ENCODE results near the gene RBM22. TPM values are rescaled to one million over a fixed set of nuclear protein-coding genes. Genes with fewer than 3 reads are reported as not detected.

RBM22 gene
- total and polyA plus RNA-seq, 2 of the 8 experiments (the other 6 are each of a cell fraction or from before 2014, with no cell fraction given) = 20.8 to 33.9 TPM

GRCh38 chr5:150644058-150644457, 56.8 kb downstream of the RBM22 start:
- 0 out of 2 replicates have a peak overlapping the region, but pooled peaks have one; percentile 8 for H2BK15ac ChIP-seq (ENCODE audit: low read length)
- H4K8ac ChIP-seq (ENCODE audit: extremely low read depth, insufficient read depth, low read length) = no peak overlapping the region
- no peak overlapping the region for H3K23ac ChIP-seq (ENCODE audit: insufficient read length)
- H3K4ac ChIP-seq (replicated peaks; ENCODE audit: insufficient read length, low read depth, low read length) = no peak overlapping the region
- H3K4me1 ChIP-seq (replicated peaks in 1 of 4; ENCODE audit: control insufficient read depth in 3 of 4, insufficient read depth in 4 of 4, low read length in 3 of 4) = peaks cover 0 to 13% (median 9%) of the 10 kb centered on the region in 4 experiments; a peak in 5 of 7 replicates
- H3K56ac ChIP-seq (replicated peaks; ENCODE audit: insufficient read length, low read depth, low read length) = no peak overlapping the region
- peak overlapping the region; percentile 72; the same call in 1 of the 2 replicates for H2BK20ac ChIP-seq (ENCODE audit: low read length)
- H3K4me3 ChIP-seq (ENCODE audit: extremely low read depth in 1 of 4, insufficient read depth in 2 of 4, low read depth in 3 of 4, low read length in 4 of 4) = no peak overlapping the region
- H4K20me1 ChIP-seq (replicated peaks in 1 of 2; ENCODE audit: control insufficient read depth in 1 of 2, insufficient read depth in 2 of 2, low read length in 2 of 2) = no peaks in the 10 kb centered on the region
- 85% methylated on average over 5 of the region's 5 CpGs; no CpG with 5 or more reads in 1 of the 2 experiments for WGBS, 2 experiments (ENCODE audit: extremely low coverage in 1 of 2, insufficient coverage in 1 of 2, insufficient read length in 1 of 2, insufficient replicate concordance in 2 of 2, low coverage in 1 of 2, low lambda C conversion rate in 2 of 2, missing lambda C conversion rate in 1 of 2)
- H3K36me3 ChIP-seq (ENCODE audit: control insufficient read depth in 2 of 4, insufficient read depth in 4 of 4, low read length in 3 of 4) = no peaks in the 10 kb centered on the region
- no peak overlapping the region for H3K18ac ChIP-seq (ENCODE audit: extremely low read depth, low read length)
- DNase-seq (ENCODE audit: low read depth in 1 of 2, low spot score in 2 of 2) = no peak
- no peak overlapping the region for H4K91ac ChIP-seq (replicated peaks; ENCODE audit: insufficient read length, low read length)
- no peaks in the 10 kb centered on the region for H3K79me2 ChIP-seq (ENCODE audit: control insufficient read depth in 1 of 2, insufficient read depth in 2 of 2, low read length in 2 of 2)
- no peaks in the 10 kb centered on the region for H3K79me1 ChIP-seq (ENCODE audit: low read depth, low read length)
- no peaks in the 10 kb centered on the region for H3K23me2 ChIP-seq (ENCODE audit: low read depth, low read length)
- no peak overlapping the region for H3K14ac ChIP-seq (ENCODE audit: insufficient read length)
- H3K27me3 ChIP-seq (replicated peaks in 1 of 4; ENCODE audit: control insufficient read depth in 3 of 4, extremely low read depth in 1 of 4, insufficient read depth in 3 of 4, low read length in 3 of 4) = no peaks in the 10 kb centered on the region
- no peak overlapping the region for H4K5ac ChIP-seq (ENCODE audit: insufficient read length, low read depth, low read length)
- no peak overlapping the region for H2AFZ ChIP-seq (ENCODE audit: low read length)
- H3K9ac ChIP-seq (replicated peaks in 1 of 4; ENCODE audit: extremely low read depth in 1 of 4, low read depth in 3 of 4, low read length in 3 of 4) = no peak overlapping the region
- no peak overlapping the region for H3K27ac ChIP-seq (ENCODE audit: low read depth, low read length)
- 0 out of 2 replicates have a peak overlapping the region, but pooled peaks have one; percentile 17 for H2BK12ac ChIP-seq (ENCODE audit: low read depth, low read length)
- ChIA-PET CTCF (ENCODE audit: partially characterized antibody) (interaction anchor here (0.6 to 18.4 kb wide), 17 partner anchors 11 to 182 kb away, joined by 3 to 247 read pairs (median 4); partner anchors contain the start of gene MYOZ3), POLR2A (ENCODE audit: partially characterized antibody) (interaction anchor here (0.6 to 2.6 kb wide), 4 partner anchors 9 to 83 kb away, joined by 3 to 7 read pairs (median 5); no protein-coding TSS in a partner anchor)
- H2AK5ac ChIP-seq (ENCODE audit: low read depth, low read length) = 0 out of 2 replicates have a peak overlapping the region, but pooled peaks have one; percentile 65
- no peak for FAIRE-seq
- no peaks in the 10 kb centered on the region for H3K9me3 ChIP-seq (ENCODE audit: insufficient read depth in 2 of 2, low read depth in 1 of 2, low read length in 1 of 2)
- H2BK120ac ChIP-seq (replicated peaks; ENCODE audit: low read depth, low read length) = no peak overlapping the region
- TF ChIP-seq JUN (IDR thresholded peaks at IDR 0.05; ENCODE audit: low read depth, low read length) = 0 out of 2 replicates have a peak, but pooled peaks have one; percentile 5
- 0 out of 2 replicates have a peak, but pooled peaks have one; percentile 19 for TF ChIP-seq TEAD4 (IDR thresholded peaks at IDR 0.05; ENCODE audit: low read depth, low read length)
- TF ChIP-seq EP300 (IDR thresholded peaks at IDR 0.05; ENCODE audit: borderline replicate concordance in 1 of 2, low read depth in 2 of 2, low read length in 2 of 2) = no peak
- no peak for TF ChIP-seq KDM4A (IDR thresholded peaks at IDR 0.05; ENCODE audit: low read depth, low read length, severe bottlenecking)
- TF ChIP-seq POLR2AphosphoS5 (IDR thresholded peaks at IDR 0.05; ENCODE audit: low read depth, low read length) = no peak
- no peak for TF ChIP-seq RBBP5 (IDR thresholded peaks at IDR 0.05; ENCODE audit: borderline replicate concordance, low read depth, low read length)
- no peak overlapping the region for H3K4me2 ChIP-seq (ENCODE audit: insufficient read depth in 1 of 2, low read depth in 2 of 2, low read length in 2 of 2)
- no peak overlapping the region for H2BK5ac ChIP-seq (ENCODE audit: low read depth, low read length)

Data from H1 (cell line).